GM19328 (cell line): ENCODE data around the gene PPFIA2.
"Not testable (repeated sequence)": the region's sequence is repeated elsewhere in the genome, so short reads cannot be mapped to it uniquely, and the experiment has no call there.

ENCODE experiments used
- ATAC-seq: cut with Tn5 transposase; IDR thresholded peaks from one replicate; pipeline ENCODE4 v1.9.1; 2021; ENCODE audit warnings: mild to moderate bottlenecking, moderate library complexity; ENCODE audit not compliant: unreplicated experiment

The PPFIA2 gene

DNA sequence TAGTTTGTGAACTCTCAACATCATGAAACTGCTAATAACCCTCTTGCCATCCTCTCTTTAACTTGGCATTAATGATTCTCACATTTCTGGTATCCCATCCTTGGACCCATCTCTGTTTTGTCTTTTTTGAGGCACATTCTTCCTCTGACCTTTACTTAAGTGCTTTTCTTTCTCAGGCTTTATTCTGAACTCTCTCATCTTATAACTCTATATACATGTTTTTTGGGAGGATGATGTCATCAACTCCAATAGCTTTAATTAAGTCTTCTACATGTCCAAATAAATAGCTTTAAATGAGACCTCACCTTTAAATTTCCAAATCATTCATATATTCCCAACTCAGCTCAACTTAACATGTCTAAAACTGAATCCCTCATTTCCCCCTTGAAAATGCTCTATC lies 88.4 kb downstream of the PPFIA2 start:
- no peak for ATAC-seq

- no peak for ATAC-seq
Measured at GRCh38 chr12:81668475-81668874, 90.7 kb downstream of the PPFIA2 start.

- ATAC-seq = not testable (repeated sequence)
Measured at GRCh38 chr12:81659310-81659709, 99.8 kb downstream of the PPFIA2 start.

DNA sequence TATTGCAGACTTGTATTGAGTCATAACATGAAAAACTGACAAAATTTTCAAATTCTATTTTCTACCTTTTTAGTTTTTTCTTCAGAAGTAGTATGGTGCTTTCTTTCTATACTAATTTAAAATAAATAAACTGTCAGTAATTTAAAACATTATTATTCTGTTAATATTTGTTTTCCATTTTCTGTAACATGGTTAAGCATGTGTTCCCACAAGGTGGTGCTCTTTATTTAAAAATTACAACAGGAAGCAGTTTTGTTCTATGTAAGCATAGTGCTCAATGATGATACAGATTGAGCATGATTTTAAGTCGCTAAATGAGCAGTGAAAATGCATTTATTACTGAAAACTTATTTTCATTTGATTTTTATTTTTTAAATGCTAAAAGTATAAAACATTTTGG lies 114.6 kb downstream of the PPFIA2 start:
- peak; percentile 67 for ATAC-seq

GRCh38 chr12:81639196-81639595 lies 120.0 kb downstream of the PPFIA2 start:
- ATAC-seq = no peak

DNA sequence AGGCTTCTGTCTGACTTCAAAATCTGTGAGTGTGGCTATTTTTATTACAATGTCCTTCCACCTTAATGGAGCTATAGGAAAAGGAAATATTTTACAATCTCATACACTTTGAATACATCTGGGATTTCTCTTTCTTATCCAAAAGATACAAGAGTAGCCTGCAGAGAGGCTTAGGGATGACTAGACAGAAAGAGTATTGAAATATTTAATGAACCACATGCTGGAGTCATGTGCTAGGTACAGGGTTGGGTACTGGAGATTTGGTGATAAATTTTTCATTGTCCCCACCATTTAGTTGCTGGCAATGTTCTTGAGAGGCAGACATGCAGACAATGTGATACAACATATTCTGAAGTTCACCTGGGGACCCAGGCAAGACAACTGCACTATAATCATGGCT lies 126.0 kb downstream of the PPFIA2 start:
- no peak for ATAC-seq

GRCh38 chr12:81627336-81628189 lies 131.6 kb downstream of the PPFIA2 start:
- ATAC-seq = no peak

DNA sequence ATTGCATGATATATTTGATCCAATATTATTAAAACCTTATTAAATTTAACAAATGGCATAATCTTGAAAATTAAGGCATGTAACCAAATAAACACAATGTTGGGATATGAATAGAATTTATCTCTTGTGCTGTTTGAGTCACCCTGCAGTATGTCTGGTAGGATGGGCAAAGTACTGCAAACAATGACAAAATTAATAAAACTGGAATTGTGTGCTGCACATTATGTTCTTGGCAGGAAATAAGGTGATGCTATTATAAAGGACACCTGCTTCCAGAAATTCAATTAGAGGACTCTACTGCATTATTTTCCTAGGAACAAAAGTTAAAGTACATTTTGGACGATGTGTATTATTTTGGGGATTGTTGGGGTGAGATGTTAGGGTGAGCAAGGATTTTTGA lies 132.7 kb downstream of the PPFIA2 start:
- no peak for ATAC-seq

DNA sequence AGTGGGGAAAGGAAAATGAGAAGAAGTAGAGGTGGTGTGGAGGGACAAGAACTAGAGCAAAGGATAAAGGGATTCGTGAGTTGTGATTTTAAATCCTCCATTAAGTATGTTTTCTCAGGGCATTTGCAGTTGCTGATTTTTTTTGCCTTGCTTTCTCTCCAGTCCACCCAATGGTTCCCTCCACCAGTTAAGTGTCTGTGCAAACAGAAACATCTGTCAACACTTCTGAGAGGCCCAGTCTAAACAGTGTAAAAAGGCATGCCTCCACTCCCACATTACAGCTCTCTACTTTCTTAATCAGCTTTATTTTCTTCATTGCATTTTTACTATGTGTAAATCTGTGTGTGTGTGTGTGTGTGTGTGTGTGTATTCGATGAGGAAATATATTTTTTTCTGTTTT lies 141.2 kb downstream of the PPFIA2 start:
- ATAC-seq = no peak

DNA sequence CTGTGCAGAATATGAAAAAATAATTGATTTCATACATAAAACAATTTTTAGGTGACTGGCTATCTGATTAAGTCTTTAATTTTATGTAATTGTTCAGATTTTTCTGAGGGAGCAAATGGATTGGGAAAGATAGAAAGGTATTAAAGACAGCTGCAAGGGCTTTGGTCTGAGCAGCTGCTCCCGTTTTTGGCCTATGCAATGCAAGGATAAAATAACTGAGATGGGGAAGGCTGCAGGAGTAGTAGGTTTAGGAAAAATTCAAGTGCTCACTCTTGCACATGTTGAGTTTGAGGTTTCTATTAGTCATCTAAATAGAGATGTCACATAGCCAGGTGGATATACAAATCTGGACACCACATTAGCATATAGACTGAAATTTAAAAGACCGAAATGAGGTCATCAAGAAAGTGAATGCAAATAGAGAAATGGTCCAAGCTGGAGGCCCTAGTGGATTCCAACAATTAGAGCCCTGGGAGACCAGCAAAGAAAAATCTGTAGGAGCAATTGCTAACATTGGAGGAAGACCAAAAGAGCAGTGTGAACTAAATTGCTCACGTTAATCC lies 144.0 kb downstream of the PPFIA2 start:
- no peak for ATAC-seq

DNA sequence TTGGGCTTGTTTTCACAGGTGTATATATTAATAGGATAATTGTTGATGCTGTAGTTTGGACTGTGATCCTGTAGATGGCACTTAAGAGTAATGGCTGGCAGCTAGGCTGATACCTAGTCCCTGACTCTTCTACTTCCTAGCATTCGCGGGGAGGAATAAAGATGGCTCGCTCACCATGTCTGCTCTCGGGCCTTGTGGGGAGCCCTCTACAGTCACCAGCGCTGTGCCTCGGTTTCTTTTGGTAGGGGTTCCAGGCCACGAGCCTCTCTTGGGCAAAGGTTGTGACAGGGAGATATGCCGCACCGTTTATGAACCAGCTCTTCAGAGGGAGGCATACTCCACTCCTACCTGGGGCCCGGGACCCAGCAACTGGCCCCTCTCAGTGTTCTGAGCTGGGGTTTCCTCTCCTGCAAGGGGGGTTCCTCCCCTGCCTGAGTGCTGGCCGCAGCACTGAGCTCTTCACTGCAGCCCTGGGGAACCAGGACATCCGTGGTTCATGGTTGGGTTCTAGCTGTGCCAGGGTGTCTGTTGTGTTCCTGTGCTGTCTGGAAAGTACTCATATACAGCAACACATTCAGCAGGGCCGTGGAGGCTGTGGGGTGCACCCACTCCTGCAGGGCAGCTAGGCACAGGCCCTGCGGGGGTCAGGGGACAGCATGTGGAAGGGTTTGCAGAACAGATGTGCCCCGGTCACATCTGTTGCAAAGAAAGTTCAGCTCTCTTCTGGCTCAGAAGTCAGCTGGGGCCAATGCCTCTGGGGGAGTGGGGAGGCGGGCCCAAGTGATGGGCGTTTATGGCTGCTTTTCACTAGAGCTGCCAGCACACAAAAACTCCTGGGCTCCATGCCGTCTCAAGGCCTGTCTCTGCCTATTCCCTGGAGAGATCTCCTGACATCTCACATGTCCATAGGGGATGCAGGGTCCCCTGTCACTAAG lies 147.9 kb downstream of the PPFIA2 start:
- ATAC-seq = peak; percentile 79

GRCh38 chr12:81597928-81598604 lies 161.1 kb downstream of the PPFIA2 start:
- no peak for ATAC-seq

DNA sequence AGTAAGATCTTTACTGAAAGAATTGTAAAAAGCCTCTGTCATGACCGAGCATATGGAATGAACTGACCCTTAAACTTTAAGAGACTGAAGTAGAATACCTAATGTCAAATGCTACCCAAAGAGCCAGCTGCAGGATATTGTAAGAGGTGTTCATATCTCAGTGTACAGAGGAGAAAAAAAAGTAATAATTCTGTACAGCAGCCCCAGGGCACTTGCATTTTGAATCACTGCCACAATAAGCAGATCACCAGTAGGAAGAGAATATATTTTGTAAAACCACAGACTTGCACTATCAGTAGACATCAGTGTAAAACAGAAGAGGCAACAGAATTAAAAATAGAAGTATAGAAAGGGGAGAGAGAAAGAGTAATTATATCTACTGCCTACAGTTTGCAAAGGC lies 162.6 kb downstream of the PPFIA2 start:
- no peak for ATAC-seq

GRCh38 chr12:81591256-81591655 lies 167.9 kb downstream of the PPFIA2 start:
- no peak for ATAC-seq

DNA sequence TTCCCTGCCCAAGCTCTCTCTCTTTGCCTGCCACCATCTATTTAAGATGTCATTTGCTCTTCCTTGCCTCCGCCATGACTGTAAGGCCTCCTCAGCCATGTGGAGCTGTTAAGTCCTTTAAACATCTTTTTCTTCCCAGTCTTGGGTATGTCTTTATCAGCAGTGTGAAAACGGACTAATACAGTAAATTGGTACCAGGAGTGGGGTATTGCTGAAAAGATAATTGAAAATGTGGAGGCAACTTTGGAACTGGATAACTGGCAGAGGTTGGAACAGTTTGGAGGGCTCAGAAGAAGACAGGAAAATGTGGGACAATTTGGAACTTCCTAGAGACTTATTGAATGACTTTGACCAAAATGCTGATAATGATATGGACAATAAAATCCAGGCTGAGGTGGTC lies 168.4 kb downstream of the PPFIA2 start:
- not testable (repeated sequence) for ATAC-seq

DNA sequence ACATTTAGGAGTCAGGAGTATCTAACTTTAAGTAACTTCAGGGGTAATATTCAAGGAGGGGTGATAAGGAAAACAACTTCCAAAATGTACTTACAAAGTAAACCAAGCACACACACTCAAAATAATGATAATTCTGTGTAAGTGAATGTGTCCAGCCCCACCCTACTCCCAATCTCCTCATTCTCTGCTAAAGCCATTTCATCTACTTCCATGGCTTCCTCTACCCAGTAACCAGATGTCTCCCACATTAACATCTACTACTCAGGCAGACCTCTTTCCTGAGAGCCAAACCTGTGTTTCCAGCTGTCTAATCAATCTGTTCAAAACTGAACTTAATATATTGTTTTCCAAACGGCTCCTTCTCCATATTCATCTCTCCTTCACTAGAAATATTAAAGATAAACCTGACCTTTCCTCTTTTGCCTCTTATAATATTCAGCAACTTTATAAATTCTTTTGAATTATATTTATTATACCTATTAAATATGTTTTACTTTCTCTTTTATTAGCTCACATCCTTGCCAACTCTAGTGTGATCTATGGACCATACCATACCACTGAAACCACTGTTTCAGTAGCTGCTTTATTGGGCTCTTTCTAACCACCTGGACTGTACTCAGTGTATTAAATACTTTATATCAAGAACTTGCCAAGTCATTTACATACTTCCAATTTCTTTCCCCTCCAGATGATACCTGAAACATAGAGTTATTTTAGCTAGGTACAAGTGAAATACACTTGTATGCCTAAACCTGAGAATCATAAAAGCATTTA lies 170.7 kb downstream of the PPFIA2 start:
- no peak for ATAC-seq

DNA sequence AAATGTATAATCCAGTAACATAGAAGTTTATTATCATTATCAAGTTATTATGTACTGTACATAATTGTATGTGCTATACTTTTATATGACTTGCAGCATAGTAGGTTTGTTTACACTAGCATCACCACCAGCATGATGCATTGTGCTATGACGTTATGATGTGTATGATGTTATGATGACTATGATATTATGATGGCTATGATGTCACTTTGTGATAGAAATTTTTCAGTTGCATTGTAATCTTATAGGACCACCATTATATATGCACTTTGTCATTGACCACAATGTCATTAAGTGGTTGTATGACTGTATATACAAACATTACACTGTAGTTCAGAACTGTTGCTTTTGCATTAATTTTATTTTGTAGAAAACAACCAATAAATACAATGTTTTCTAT lies 173.4 kb downstream of the PPFIA2 start:
- ATAC-seq = no peak

DNA sequence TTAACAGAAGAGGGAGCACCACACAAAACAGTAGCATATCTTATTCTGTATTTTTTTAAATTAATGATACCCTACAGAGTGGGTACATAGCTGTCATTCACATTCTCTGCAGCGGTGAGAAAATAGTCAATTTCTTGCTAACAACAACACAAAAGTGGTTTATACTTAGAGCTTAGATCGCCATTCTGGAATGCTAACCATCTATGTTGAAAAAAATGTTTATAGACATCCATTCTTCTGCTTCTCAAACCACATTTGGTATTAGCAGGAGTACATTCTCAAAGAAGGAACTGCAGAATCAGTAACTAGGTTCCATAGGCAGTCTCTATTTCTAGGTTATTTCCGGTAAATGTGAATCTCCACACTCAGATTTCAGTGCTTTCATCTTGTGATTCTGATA lies 185.9 kb downstream of the PPFIA2 start:
- no peak for ATAC-seq

GRCh38 chr12:81572411-81572810 lies 186.7 kb downstream of the PPFIA2 start:
- ATAC-seq = no peak

DNA sequence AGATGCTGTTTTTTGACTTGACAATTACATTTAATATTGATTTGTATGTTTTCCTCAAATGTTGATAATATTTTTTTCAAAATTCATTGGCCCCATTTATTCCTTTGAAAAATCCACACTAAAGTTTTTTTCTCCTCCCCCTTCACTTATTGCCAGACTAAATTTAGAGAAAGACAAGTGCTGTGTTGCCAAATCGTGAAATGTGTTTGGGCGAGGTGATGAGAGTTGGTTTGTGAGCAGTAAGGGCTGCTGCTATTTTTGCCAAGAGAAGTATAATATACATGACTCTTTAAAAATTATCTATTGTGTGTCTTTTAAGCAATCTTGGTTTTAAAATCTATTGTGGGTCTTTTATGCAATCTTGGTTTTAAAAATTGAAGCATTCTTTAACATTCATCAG lies 188.9 kb downstream of the PPFIA2 start:
- no peak for ATAC-seq
